Measurements from ENCODE around the gene PAQR8.

PAQR8 gene

DNA sequence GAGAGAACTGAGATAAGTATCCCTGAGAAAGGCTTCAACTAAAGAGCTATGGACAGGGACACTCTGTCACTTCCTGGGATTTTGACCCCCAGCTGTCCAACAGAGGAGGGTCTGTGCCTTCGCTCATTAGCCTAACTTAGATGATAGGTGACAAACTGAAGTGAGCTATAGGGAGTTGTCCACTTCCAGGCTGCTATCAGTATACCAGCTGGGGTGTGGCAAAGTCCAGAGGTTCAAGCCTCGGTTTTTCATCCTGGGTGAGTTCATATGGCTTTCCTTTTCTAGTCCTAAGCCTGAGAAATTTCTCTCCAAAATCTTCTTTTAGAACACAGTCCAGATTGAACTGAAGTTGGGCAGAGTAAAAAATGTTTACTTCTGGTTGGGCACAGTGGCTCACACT lies 5.9 kb upstream of the PAQR8 start:
- TF ChIP-seq, protein P1, sequence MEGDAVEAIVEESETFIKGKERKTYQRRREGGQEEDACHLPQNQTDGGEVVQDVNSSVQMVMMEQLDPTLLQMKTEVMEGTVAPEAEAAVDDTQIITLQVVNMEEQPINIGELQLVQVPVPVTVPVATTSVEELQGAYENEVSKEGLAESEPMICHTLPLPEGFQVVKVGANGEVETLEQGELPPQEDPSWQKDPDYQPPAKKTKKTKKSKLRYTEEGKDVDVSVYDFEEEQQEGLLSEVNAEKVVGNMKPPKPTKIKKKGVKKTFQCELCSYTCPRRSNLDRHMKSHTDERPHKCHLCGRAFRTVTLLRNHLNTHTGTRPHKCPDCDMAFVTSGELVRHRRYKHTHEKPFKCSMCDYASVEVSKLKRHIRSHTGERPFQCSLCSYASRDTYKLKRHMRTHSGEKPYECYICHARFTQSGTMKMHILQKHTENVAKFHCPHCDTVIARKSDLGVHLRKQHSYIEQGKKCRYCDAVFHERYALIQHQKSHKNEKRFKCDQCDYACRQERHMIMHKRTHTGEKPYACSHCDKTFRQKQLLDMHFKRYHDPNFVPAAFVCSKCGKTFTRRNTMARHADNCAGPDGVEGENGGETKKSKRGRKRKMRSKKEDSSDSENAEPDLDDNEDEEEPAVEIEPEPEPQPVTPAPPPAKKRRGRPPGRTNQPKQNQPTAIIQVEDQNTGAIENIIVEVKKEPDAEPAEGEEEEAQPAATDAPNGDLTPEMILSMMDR (IDR thresholded peaks at IDR 0.05; ENCODE audit: low read depth, low read length) = no peak
- TF ChIP-seq EZH2phosphoT487 (IDR thresholded peaks at IDR 0.05; ENCODE audit: low read depth) = no peak
- Histone ChIP-seq H3K79me2 (ENCODE audit: low read length) (no peaks in the 10 kb centered on the region), H3K4me1 (ENCODE audit: low read length) (peaks cover 66% of the 10 kb centered on the region), H3K4me3 (ENCODE audit: low read length) (no peak overlapping the region), H3K9me3 (ENCODE audit: insufficient read depth, low read length) (no peaks in the 10 kb centered on the region), H3K9ac (ENCODE audit: low read length) (no peak overlapping the region), H3K27me3 (ENCODE audit: low read depth, low read length) (no peaks in the 10 kb centered on the region), H3K27ac (ENCODE audit: low read length) (no peak overlapping the region), H3K4me2 (ENCODE audit: low read length) (no peak overlapping the region), H2AFZ (ENCODE audit: low read depth, low read length) (no peak overlapping the region), H3K36me3 (replicated peaks; ENCODE audit: low read depth, low read length) (no peaks in the 10 kb centered on the region), H4K20me1 (ENCODE audit: insufficient read depth, low read length) (no peaks in the 10 kb centered on the region)

DNA sequence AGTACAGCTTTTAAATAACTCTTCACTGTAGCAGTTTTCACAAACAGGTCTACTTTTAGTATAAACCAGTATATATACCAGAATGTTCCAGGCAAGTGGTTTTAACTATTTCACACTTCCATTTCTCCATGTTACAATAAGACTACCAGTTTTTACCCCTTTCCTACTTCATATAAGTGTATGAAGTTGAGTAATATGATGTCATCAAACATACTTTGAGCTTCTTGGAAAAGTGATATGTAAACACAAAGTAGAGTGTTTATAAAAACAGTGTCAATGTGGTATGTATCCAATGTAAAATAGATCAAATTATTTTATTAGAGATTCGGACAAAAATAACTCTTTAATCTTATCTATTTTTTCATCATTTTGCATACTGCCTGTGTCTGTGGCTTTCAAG lies 2.5 kb upstream of the PAQR8 start:
- Histone ChIP-seq H2AFZ (ENCODE audit: low read depth, low read length) (no peak overlapping the region), H3K79me2 (ENCODE audit: low read length) (peaks cover 25% of the 10 kb centered on the region), H3K4me1 (ENCODE audit: low read length) (peaks cover 53% of the 10 kb centered on the region), H3K27me3 (ENCODE audit: low read depth, low read length) (no peaks in the 10 kb centered on the region), H3K9me3 (ENCODE audit: insufficient read depth, low read length) (no peaks in the 10 kb centered on the region), H3K27ac (ENCODE audit: low read length) (no peak overlapping the region), H4K20me1 (ENCODE audit: insufficient read depth, low read length) (peaks cover 16% of the 10 kb centered on the region), H3K9ac (ENCODE audit: low read length) (no peak overlapping the region), H3K4me2 (ENCODE audit: low read length) (peak overlapping the region; percentile 11), H3K36me3 (replicated peaks; ENCODE audit: low read depth, low read length) (peaks cover 12% of the 10 kb centered on the region), H3K4me3 (ENCODE audit: low read length) (no peak overlapping the region)
- TF ChIP-seq EZH2phosphoT487 (IDR thresholded peaks at IDR 0.05; ENCODE audit: low read depth) = no peak
- TF ChIP-seq, protein P1 (IDR thresholded peaks at IDR 0.05; ENCODE audit: low read depth, low read length) = no peak

DNA sequence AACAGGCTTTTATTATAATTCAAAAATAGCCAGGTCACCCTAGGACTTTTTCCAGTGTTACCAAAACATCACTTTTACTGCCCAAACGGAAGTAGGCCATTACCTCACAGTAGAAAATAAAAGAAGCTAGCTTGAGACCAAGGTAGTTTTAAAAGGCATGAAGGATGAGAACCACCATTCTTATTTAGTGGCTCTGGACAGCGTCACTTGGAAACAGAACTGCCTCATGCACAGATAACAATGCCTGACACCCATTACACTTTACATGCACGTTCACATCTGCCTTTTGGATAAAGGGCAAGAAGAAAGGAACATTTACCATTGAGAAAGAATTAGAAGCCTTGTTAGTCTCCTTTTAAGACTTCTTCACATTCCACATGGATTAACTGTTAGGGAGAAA lies 1.9 kb upstream of the PAQR8 start:
- peaks cover 56% of the 10 kb centered on the region for H3K4me1 ChIP-seq (ENCODE audit: low read length)
- no peaks in the 10 kb centered on the region for H3K9me3 ChIP-seq (ENCODE audit: insufficient read depth, low read length)
- H2AFZ ChIP-seq (ENCODE audit: low read depth, low read length) = no peak overlapping the region
- H3K4me2 ChIP-seq (ENCODE audit: low read length) = no peak overlapping the region
- H3K36me3 ChIP-seq (replicated peaks; ENCODE audit: low read depth, low read length) = peaks cover 18% of the 10 kb centered on the region
- no peak overlapping the region for H3K27ac ChIP-seq (ENCODE audit: low read length)
- H3K9ac ChIP-seq (ENCODE audit: low read length) = no peak overlapping the region
- peaks cover 31% of the 10 kb centered on the region for H3K79me2 ChIP-seq (ENCODE audit: low read length)
- TF ChIP-seq, protein P1 (IDR thresholded peaks at IDR 0.05; ENCODE audit: low read depth, low read length) = no peak
- TF ChIP-seq EZH2phosphoT487 (IDR thresholded peaks at IDR 0.05; ENCODE audit: low read depth) = no peak
- peaks cover 22% of the 10 kb centered on the region for H4K20me1 ChIP-seq (ENCODE audit: insufficient read depth, low read length)
- no peak overlapping the region for H3K4me3 ChIP-seq (ENCODE audit: low read length)
- no peaks in the 10 kb centered on the region for H3K27me3 ChIP-seq (ENCODE audit: low read depth, low read length)

DNA sequence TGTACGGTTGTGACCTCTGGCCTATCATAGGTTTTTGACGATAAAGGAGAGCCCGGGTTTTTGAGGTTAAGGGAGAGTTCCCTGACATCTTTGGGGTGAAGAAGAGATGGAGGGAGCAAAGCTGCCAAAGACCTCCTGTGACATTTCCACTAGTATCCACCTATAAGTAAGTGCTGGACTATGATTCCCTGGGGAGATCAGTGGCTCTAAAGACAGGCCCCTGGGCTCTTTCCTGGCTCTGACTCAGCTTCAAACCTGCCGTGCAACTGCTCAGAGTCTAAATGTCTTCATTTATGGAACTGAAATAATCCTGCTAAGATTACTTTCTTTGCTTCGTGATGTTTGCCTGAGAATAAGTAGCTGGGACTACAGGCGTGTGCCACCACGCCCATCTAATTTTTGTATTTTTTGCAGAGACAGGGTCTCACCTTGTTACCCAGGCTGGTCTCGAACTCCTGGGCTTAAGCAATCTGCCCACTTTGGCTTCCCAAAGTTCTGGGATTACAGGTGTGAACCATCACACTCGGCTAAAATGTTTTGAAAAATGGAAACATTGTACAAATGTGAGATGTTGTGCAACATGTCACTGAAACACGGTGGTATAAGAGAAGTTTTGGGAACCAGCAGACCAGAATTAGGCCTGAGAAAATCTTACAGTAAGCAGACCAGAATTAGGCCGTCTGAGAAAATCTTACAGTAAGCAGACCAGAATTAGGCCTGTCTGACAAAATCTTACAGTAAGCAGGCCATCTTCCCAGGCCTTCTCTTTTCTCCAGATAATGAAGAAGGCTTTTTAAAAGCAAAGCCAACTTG lies 1.1 kb upstream of the PAQR8 start:
- H3K9ac ChIP-seq (ENCODE audit: low read length) = peak overlapping the region; percentile 98

More for the DNA sequence above, 1.1 kb upstream of the PAQR8 start:
- Histone ChIP-seq H3K4me3 (ENCODE audit: low read length) (peak overlapping the region; percentile 93), H3K27ac (ENCODE audit: low read length) (peak overlapping the region; percentile 60), H3K27me3 (ENCODE audit: low read depth, low read length) (no peaks in the 10 kb centered on the region), H4K20me1 (ENCODE audit: insufficient read depth, low read length) (peaks cover 30% of the 10 kb centered on the region), H2AFZ (ENCODE audit: low read depth, low read length) (peak overlapping the region; percentile 4; the same call in 1 of the 2 replicates), H3K9me3 (ENCODE audit: insufficient read depth, low read length) (no peaks in the 10 kb centered on the region), H3K79me2 (ENCODE audit: low read length) (peaks cover 39% of the 10 kb centered on the region), H3K4me2 (ENCODE audit: low read length) (peak overlapping the region; percentile 89), H3K4me1 (ENCODE audit: low read length) (peaks cover 49% of the 10 kb centered on the region), H3K36me3 (replicated peaks; ENCODE audit: low read depth, low read length) (peaks cover 26% of the 10 kb centered on the region)
- no peak for TF ChIP-seq EZH2phosphoT487 (IDR thresholded peaks at IDR 0.05; ENCODE audit: low read depth)
- TF ChIP-seq, protein P1 (IDR thresholded peaks at IDR 0.05; ENCODE audit: low read depth, low read length) = no peak
